Left hindlimb (tissue), 1 donor: ENCODE measurements around the gene SRP14.
"Not testable (repeated sequence)": the region's sequence is repeated elsewhere in the genome, so short reads cannot be mapped to it uniquely, and the experiment has no call there.

Source experiments
- DNase-seq: peaks from one replicate; pipeline ENCODE4 v3.0.0-alpha.2; 2018

The SRP14 gene

DNA sequence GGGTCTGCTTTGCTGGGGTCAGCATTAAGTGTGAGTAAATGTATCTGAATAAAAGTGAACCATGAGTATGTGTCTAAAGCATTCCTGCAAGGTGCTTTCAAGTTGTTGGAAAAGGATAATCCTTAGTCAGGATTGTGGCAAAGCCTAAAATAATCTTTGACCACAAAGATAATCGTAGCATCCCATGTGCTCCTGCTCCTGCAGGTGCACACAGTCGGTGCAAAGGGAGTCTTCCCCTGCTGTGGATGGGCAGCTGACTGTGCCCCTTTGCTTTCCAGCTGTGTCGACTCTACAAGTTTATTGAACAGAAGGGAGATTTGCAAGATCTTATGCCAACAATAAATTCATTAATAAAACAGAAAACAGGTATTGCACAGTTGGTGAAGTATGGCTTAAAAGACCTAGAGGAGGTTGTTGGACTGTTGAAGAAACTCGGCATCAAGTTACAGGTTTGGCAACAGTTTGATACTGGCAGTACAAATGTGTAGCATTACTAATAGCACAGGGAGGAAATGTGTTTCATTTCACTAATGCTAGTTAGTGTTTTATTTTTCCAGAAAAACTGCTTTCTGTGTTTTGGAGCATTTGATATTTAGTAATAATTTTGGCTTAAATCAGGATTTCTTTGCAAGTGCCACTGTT is 22.6 kb downstream of the SRP14 start:
- DNase-seq = no peak

DNA sequence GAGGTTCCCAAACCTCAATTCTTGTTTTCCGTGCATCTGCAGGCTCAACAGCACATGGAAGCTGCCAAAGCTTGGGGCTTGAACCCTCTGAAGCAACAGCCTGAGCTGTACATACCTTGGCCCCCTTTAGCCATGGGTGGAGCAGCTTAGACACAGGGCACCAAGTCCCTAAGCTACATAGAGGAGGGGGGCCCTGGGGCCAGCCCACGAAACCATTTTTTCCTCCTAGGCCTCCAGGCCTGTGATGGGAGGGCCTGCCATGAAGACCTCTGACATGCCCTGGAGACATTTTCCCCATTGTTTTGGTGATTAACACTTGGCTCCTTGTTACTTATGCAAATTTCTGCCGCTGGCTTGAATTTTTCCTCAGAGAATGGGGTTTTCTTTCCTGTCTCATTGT is 24.6 kb downstream of the SRP14 start:
- no peak for DNase-seq

DNA sequence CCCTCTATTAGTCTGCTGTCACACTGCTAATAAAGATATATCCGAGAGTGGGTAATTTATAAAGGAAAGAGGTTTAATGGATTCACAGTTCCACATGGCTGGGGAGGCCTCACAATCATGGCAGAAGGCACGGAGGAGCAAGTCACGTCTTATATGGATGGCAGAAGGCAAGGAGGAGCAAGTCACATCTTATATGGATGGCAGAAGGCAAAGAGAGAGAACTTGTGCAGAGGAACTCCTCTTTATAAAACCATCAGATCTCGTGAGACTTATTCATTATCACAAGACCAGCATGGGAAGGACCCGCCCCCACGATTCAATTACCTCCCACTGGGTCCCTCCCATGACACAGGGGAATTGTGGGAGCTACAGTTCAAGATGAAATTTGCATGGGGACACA is 25.6 kb downstream of the SRP14 start:
- DNase-seq = not testable (repeated sequence)

DNA sequence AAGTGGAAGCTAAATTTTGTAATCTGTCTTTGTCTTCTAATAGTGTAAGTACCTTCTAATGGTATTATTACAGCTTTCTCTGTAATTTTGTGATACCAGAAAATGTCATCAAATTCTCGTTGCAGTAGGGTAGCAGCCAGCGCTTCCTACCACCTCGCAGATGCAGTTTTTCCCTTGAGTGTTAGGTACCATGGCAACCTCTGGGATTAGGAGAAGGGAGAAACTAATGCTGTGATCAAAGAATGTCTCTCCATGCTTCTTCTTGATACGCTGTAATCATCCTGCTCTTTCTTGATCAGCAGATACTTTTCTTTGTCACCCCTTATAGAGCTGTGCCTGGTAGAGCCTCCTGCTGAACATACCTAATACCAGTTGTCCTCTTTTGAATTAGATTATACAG is 27.7 kb downstream of the SRP14 start:
- no peak for DNase-seq

DNA sequence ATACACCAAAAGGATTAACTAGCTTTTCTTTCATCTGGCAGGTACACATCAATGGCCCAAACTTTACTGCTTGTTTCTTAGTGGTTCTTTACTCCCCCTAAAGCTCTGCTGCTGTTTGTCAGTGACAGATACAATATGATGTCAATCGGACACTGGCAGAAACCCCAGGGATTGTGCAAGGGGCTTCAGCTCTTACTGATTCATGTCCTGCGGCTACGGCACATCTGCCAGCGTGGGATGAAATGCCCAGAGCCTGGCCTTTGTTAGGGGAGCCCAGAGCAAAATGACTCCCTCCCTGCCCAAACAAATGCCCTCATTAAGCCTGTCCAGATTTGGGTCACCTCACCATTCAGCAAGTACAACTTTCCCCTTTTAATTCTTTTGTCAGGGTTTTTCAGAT is 28.3 kb downstream of the SRP14 start:
- no peak for DNase-seq

DNA sequence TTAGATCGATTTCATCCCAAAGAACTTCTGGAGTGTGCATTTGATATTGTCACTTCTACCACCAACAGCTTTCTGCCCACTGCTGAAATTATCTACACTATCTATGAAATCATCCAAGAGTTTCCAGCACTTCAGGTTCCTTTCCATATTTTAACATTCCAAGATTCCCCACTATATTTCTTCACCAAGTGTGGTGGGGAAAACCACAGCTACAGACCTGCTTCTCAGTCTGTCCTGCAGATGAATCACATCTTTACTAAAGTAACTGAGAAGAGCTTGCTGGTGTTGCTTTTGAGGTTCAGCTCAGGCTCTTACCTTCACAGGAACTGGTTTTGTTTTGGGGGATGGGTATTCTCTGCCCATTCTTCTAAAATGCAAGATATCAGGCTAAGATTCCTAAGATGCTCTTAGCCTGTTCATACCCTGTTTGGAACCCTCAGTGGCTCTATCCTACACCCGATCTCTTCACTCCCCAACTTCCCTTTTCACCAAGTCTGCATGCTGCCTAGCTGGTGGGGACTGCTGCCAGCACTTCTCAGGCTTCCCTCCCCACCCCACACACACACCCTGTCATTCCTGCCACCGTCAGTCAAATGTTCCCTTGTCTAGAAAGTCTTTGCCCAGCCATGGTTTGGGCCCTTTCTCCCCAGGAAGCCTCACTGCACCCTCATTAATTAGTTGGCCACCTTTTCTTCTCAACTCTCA is 30.8 kb downstream of the SRP14 start:
- DNase-seq = no peak

DNA sequence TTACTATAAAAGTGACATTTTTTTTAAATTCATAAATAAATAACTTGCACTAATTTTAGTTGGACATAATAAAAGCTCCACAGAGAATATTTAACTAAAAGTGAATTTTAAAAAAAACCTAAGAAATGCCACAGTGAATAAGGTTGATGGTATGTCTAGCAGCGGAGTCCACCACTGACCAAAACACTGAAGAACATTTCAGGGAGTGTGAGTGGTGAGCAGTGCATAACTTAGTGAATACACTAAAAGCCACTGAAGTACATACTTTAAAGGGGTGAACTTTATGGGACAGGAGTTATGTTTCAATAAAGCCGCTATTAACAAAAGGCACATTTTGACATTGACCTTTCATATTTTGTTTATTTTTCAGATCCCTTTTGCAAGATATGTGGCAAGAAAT is 32.3 kb downstream of the SRP14 start:
- DNase-seq = no peak

DNA sequence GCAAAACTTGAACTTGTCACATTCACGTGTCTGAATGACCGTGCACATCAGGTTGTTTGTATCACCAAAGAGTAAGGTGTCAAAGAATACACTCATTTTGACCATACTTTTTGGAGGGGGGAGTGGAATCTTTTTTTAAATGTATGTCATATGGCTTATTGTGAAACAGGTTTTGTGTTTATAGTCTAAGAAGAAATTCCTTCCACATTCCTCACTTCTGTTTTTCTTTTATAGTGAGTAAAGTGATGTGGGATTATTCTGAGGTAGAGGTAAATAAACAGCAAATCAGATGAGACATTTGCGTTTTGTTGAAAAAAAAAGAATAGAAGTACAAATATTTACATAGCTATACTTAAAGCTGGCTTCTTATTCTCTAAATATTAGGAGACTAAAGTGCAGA is 33.0 kb downstream of the SRP14 start:
- DNase-seq = no peak

DNA sequence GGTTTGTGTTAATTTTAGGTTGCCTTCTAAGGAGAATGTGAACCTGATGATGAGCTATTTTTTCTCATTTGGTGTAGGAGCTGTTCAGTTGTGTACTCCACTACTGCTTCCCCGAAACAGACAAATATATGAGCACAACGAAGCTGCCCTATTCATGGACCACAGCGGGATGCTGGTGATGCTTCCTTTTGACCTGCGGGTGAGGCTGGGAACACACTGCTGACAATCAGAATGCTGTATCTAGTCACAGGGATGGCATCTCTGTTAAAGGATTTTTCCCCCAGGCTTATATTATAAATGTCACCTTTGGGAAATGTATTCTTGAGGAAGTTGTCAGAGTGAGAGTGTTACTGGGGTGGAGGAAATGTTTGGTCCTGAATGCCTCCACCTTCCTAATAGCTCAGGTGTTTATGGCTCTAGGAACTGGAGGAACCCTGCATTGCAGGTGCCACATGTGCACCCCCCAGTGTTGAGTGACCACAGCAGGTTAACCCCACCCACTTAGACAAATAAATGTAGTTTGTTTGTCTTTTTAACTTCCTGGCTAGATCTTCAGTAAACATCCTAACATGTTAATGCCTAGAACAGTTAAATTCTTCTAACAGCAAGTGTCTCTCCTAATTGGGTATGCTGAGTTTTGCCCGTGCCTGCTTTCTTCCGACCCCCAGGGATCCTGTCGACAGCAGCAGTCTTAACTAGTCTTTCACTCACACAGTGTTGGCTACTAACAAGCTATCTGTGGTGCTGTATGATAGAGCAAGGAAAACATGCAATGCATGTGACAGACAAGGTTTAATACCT is 35.7 kb downstream of the SRP14 start:
- no peak for DNase-seq

DNA sequence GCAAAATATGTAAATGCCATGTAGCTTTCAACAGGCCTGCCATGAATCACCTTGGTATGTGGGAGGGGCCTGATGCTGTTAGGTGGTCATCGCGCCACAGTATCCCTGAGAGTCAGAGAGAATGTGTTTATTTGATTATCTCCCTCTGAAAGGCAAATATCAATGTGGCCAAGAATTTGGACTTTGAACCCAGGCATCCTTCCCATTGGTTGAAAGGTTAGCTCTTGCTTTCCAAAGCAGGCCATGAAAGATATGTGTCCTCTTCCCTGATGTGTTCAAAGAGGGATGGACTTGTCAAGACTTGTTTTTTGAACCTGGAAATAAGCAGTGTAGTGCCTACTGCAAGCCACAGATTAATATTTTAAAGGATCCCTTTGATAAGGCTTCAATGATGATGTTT is 36.7 kb downstream of the SRP14 start:
- DNase-seq = no peak

DNA sequence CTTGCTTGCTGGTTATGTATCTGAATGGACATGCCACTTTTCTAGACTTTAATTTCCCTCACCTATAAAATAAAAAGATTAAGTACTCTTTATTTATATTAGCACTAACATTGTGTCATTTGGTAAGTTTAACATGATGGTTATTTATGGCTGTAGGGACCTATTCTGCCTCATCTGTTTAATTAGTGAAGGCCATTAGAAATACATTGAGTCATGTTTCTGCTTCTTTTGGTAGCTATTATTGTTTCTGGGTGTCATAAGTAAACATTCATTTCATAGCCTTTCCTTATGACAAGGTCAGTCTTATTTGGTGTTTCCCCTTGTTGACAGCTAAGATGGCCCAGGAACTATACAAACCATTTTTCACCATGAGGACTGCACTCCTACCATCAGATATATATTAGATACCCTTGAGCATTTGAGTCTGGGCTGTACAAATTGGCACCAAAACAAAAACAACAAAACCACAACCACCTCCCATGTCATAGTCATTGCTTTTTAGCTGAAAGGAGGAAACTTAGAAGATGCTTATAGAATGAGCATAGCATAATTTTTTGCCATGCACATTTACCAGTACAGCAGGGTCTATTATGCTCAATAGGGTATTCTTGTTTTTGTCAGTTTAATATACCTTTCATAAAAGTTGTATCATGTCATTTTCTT is 39.3 kb downstream of the SRP14 start:
- no peak for DNase-seq

DNA sequence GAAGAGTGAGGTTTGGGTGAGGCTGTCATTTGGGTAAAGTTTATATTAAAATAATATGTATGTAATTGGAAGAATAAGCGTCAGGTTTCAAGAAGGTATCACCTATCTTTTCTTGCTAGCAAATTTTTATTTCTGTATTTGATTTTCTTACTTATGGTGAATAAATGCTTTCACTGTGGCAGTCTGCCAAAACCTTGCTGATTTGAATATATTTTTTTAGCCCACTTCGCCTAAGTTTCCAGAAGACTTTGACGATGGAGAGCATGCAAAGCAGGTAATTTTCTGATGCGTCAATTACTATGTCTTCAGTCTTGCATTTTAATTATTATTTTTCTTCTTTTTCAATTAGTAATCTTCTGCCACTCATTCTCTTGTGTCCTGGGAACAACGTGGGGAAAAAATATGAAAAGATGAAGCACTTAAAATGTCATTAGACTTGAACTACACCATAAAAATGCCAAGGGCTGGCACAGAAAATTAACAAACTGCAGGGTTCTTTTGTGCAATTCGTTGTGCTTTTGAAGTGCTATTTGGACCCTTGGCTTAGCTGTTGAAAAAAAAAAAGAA is 40.4 kb downstream of the SRP14 start:
- no peak for DNase-seq

DNA sequence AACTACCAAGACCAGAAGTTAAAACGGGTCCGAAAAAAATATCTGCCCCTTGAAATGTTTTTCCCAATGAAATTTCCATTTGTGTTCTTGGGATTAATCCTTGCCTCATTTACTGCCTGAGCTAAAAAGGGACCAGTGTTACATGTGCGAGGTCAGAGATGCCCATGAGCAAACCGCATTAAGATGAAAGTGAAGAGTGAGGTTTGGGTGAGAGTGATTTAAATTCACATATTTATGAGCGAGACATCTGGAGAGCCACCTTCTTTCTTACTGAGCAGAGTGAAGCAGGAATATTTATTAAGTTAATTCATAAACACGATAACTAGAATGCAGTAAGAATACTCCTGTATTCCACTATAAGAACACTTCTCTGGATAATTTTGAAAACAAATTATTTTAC is 41.3 kb downstream of the SRP14 start:
- DNase-seq = no peak

DNA sequence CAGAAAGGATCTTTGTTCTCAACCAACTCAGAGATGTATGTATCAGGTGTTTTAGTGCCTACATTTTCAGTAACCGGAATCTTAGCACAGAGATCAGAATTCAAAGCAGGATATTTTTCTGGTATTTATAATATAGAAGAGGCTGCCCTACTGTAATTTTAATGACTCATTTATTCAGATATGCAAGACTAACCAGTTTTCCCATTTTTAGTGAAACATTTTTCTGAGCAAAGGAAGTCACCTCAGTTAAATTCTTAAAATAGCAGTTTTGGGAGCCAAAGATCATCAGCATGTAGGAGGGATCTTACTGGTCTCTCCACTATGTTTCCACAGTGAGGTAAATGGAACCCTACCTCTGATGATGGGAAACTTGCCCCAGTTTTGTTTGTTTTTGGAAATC is 42.0 kb downstream of the SRP14 start:
- no peak for DNase-seq

DNA sequence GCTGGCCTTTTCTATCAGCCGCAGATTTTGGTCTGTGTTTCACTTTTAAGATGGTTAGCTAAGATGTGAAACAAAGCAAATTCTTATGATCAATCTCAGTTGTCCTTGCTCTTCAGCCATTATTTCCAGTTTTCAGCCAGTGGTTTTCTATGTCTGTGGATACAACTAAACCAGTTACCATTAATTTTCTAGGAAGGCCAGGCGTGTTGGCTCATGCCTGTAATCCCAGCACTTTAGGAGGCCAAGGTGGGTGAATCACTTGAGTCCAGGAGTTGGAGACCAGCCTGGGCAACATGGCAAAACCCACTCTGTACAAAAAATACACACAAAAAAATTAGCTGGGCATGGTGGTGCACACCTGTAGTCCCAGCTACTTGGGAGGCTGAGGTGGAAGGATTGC is 42.8 kb downstream of the SRP14 start:
- DNase-seq = not testable (repeated sequence)

DNA sequence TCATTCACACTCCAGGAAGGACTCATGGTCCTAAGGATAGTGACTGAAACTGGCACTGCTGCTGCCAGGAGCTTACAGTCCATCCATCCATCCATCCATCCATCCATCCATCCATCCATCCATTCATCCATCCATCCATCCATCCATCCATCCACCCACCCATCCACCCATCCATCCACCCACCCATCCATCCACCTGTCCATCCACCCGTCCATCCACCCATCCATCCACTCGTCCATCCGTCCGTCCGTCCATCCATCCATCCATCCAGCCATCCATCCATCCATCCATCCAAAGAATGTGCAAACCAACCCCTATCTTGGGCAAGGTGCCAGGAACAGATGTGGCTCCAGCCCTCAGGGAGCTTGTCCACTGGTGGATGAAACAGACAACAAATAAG is 46.0 kb downstream of the SRP14 start:
- DNase-seq = not testable (repeated sequence)

DNA sequence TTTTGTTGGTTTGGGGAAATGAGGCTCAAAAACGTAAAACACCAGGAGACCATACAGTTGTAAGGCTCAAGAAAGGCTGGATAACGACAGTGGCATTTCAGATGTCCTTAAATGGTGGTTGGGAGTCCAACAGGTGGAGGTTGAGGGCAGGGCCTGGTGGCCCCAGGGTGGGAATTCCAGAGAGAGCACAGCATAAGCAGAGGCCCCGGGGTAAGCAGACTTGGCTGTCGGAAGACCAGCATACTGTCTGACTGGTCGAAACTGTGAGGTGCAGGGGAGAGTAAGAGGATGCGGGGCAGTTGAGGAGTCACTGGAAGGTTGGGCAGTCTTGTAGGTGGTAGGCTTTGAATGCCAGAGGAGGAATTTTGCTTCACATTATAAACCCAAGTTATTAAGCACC is 48.3 kb downstream of the SRP14 start:
- no peak for DNase-seq

DNA sequence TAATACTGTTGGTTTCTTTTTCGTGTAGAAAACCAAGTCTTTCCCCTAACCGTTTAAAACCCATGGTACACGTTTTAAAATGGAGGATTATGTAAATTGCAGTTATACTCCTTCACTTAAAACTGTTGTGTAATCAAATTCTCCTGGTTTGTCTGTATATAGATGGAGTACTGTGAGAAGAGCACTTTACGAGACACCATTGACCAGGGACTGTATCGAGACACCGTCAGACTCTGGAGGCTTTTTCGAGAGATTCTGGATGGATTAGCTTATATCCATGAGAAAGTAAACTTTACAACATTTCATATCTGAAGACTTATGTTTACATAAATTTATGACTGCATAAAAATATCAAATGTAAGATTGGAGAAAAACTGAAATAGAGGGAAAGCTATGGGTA is 51.2 kb downstream of the SRP14 start:
- no peak for DNase-seq
